Astrocyte (in vitro differentiated cells and primary cell): ENCODE results near the gene OR13C2. TPM values are rescaled to one million over a fixed set of nuclear protein-coding genes. Genes with fewer than 3 reads are reported as not detected.

ENCODE experiments used
- DNase-seq: peaks from one replicate; pipeline ENCODE4 v3.0.0-alpha.2; 2010; ENCODE audit warnings: low read depth
- FAIRE-seq: peaks from 2 replicates; lab custom pipeline; 2011; peaks lifted over from hg19 to GRCh38; lab: Jason Lieb, UNC
- H2AFZ ChIP-seq: 2 replicates; pipeline ENCODE4 v1.6.0; 2012; ENCODE audit warnings: low read depth, low read length, inconsistent platforms
- H3K27ac ChIP-seq: 2 replicates; pipeline ENCODE4 v1.5.1; 2011; ENCODE audit warnings: low read depth, low read length, inconsistent platforms
- H3K27me3 ChIP-seq: 2 replicates; pipeline ENCODE4 v1.6.0; 2011; ENCODE audit warnings: low read length, inconsistent platforms; ENCODE audit not compliant: insufficient read depth
- H3K36me3 ChIP-seq: 2 replicates; pipeline ENCODE4 v1.5.1; 2011; ENCODE audit warnings: low read length, inconsistent platforms; ENCODE audit not compliant: insufficient read depth
- H3K4me1 ChIP-seq: 2 replicates; pipeline ENCODE4 v1.5.1; 2011; ENCODE audit warnings: low read length, inconsistent platforms; ENCODE audit not compliant: insufficient read depth
- H3K4me2 ChIP-seq: 2 replicates; pipeline ENCODE4 v1.6.0; 2012; ENCODE audit warnings: low read length, inconsistent platforms
- H3K4me3 ChIP-seq: 2 replicates; pipeline ENCODE4 v1.5.1; 2011; ENCODE audit warnings: low read depth, mild to moderate bottlenecking, low read length, inconsistent platforms; ENCODE audit not compliant: insufficient read depth
- H3K79me2 ChIP-seq: 2 replicates; pipeline ENCODE4 v1.6.0; 2012; ENCODE audit warnings: mild to moderate bottlenecking, low read length, inconsistent platforms; ENCODE audit not compliant: insufficient read depth
- H3K9ac ChIP-seq: 2 replicates; pipeline ENCODE4 v1.6.0; 2012; ENCODE audit warnings: mild to moderate bottlenecking, low read length, inconsistent platforms
- H3K9me3 ChIP-seq: 2 replicates; pipeline ENCODE4 v1.5.1; 2012; ENCODE audit warnings: low read depth, mild to moderate bottlenecking, low read length, inconsistent platforms; ENCODE audit not compliant: insufficient read depth
- H4K20me1 ChIP-seq: 2 replicates; pipeline ENCODE4 v1.6.0; 2012; ENCODE audit warnings: low read length, inconsistent platforms; ENCODE audit not compliant: insufficient read depth
- H3K27ac Mint-ChIP-seq: one replicate; pipeline ENCODE4 v1.8.0; 2021; ENCODE audit warnings: mild to moderate bottlenecking, mixed read lengths; ENCODE audit not compliant: unreplicated experiment
- H3K27me3 Mint-ChIP-seq: one replicate; pipeline ENCODE4 v1.8.0; 2021; ENCODE audit warnings: low read depth, mixed read lengths; ENCODE audit not compliant: unreplicated experiment
- H3K36me3 Mint-ChIP-seq: one replicate; pipeline ENCODE4 v1.8.0; 2021; ENCODE audit warnings: low read depth, mixed read lengths; ENCODE audit not compliant: unreplicated experiment
- H3K4me1 Mint-ChIP-seq: one replicate; pipeline ENCODE4 v1.8.0; 2021; ENCODE audit warnings: low read depth, mixed read lengths; ENCODE audit not compliant: unreplicated experiment
- H3K4me3 Mint-ChIP-seq: one replicate; pipeline ENCODE4 v1.8.0; 2021; ENCODE audit warnings: mild to moderate bottlenecking, moderate library complexity, mixed read lengths; ENCODE audit not compliant: unreplicated experiment
- H3K9me3 Mint-ChIP-seq: one replicate; pipeline ENCODE4 v1.8.0; 2021; ENCODE audit warnings: mild to moderate bottlenecking, mixed read lengths; ENCODE audit not compliant: unreplicated experiment
- EZH2 ChIP-seq: IDR thresholded peaks from 2 replicates; pipeline ENCODE4 v1.6.1; 2012; ENCODE audit warnings: mild to moderate bottlenecking, low read length, inconsistent platforms; ENCODE audit not compliant: insufficient read depth
- total RNA-seq: library from RNA; stranded (reverse); gene quantifications from 2 replicates; pipeline ENCODE4 v1.2.1, GENCODE V29; 2021
- TF ChIP-seq, protein P1 (sequence below): IDR thresholded peaks from 2 replicates; pipeline ENCODE4 v1.5.1; 2011; ENCODE audit warnings: low read depth, mild to moderate bottlenecking, inconsistent platforms, low read length, moderate library complexity; ENCODE audit not compliant: insufficient read depth

The OR13C2 gene
- total RNA-seq, 1 donor from 2014 or later, result not detected

DNA sequence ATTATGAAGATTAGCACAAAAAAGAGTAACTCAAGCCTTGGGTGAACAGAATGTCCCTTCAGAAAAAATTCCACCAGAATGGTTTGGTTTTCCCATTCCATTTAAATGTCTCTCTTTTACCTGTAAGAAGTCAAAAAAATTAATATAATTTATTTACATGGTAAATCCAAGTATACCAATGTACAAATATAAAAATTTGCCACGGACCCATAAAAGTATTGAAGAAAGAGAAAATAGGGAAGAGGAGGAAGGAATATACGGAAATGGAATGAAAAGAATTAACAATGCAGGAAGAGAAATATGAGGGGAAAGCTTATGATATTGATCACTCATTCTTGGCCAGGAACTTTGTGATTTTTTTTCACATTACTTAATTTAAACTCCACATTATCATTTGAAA, 12.7 kb upstream of the OR13C2 start, which contains the start of gene OR13C9:
OR13C9 (minus strand) TSS at position 101 of the 400 bp plus-strand sequence; CDS start at position 101, 0 bp downstream.
- no peak within 1 kb of the TSS for H3K4me3 Mint-ChIP-seq
- H4K20me1 ChIP-seq, result no peaks in the 10 kb centered on the region
- no peak for TF ChIP-seq EZH2
- TF ChIP-seq, protein P1, sequence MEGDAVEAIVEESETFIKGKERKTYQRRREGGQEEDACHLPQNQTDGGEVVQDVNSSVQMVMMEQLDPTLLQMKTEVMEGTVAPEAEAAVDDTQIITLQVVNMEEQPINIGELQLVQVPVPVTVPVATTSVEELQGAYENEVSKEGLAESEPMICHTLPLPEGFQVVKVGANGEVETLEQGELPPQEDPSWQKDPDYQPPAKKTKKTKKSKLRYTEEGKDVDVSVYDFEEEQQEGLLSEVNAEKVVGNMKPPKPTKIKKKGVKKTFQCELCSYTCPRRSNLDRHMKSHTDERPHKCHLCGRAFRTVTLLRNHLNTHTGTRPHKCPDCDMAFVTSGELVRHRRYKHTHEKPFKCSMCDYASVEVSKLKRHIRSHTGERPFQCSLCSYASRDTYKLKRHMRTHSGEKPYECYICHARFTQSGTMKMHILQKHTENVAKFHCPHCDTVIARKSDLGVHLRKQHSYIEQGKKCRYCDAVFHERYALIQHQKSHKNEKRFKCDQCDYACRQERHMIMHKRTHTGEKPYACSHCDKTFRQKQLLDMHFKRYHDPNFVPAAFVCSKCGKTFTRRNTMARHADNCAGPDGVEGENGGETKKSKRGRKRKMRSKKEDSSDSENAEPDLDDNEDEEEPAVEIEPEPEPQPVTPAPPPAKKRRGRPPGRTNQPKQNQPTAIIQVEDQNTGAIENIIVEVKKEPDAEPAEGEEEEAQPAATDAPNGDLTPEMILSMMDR, result no peak

DNA sequence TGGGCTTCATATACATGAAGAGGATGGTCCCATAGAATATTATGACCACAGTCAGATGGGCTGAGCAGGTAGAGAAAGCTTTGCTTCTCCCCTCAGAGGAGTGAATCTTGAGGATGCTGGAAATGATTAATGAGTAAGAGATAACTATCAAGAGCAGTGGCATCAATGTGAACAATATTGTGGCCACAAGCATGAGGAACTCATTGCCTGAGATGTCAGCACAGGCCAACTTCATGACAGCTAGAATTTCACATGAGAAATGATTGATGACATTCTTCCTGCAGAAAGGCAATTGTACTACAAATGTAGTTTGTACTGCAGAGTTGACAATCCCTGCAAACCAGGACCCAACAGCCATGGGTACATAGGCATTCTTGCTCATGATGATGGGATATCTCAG, 12.0 kb upstream of the OR13C2 start:
- Mint-ChIP-seq H3K4me1 (no peaks in the 10 kb centered on the region), H3K36me3 (no peaks in the 10 kb centered on the region), H3K9me3 (peaks cover 4% of the 10 kb centered on the region), H3K27me3 (peaks cover 2% of the 10 kb centered on the region), H3K4me3 (no peak overlapping the region), H3K27ac (no peak overlapping the region)
- Histone ChIP-seq H3K36me3 (no peaks in the 10 kb centered on the region), H3K4me3 (no peak overlapping the region), H3K27ac (no peak overlapping the region), H3K9ac (no peak overlapping the region), H2AFZ (no peak overlapping the region), H4K20me1 (no peaks in the 10 kb centered on the region), H3K27me3 (no peaks in the 10 kb centered on the region), H3K4me2 (no peak overlapping the region), H3K4me1 (no peaks in the 10 kb centered on the region), H3K79me2 (no peaks in the 10 kb centered on the region), H3K9me3 (no peaks in the 10 kb centered on the region)
- TF ChIP-seq EZH2, result no peak
- TF ChIP-seq, protein P1, result no peak
- FAIRE-seq (no peak), DNase-seq (no peak)

More for the DNA sequence above, 12.7 kb upstream of the OR13C2 start, which contains the start of gene OR13C9:
- no peaks in the 10 kb centered on the region for H3K27me3 ChIP-seq
- H3K4me1 ChIP-seq, result no peaks in the 10 kb centered on the region
- no peak within 1 kb of the TSS for H3K27ac Mint-ChIP-seq
- H3K36me3 Mint-ChIP-seq, result no peaks in the 10 kb centered on the region
- peaks cover 4% of the 10 kb centered on the region for H3K9me3 Mint-ChIP-seq
- peaks cover 2% of the 10 kb centered on the region for H3K27me3 Mint-ChIP-seq
- FAIRE-seq, result no peak
- H2AFZ ChIP-seq, result no peak within 1 kb of the TSS
- no peaks in the 10 kb centered on the region for H3K79me2 ChIP-seq
- DNase-seq, result no peak
- H3K9ac ChIP-seq, result no peak within 1 kb of the TSS
- H3K4me1 Mint-ChIP-seq, result no peaks in the 10 kb centered on the region
- no peak within 1 kb of the TSS for H3K4me3 ChIP-seq
- no peak within 1 kb of the TSS for H3K4me2 ChIP-seq
- no peaks in the 10 kb centered on the region for H3K36me3 ChIP-seq
- no peaks in the 10 kb centered on the region for H3K9me3 ChIP-seq
- H3K27ac ChIP-seq, result no peak within 1 kb of the TSS

DNA sequence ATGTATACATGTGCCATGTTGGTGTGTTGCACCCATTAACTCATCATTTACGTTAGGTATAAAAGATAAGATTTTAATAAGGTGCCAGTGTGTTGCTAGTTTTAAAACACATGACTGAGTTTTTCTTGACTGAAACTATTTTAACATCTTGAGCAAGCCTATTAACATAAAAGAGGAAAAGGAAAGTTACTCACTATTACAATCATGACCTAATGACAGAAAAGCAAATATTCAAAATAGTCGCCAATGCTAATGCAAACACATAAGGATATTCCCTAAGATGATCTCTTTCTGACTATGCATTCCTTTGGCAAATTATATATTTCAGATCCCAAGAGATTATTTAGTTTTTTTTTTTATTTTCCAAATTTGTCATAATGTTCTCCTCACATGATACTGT, 5.8 kb upstream of the OR13C2 start:
- no peak for FAIRE-seq
- no peak for TF ChIP-seq EZH2
- TF ChIP-seq, protein P1, result no peak
- Histone ChIP-seq H3K27ac (no peak overlapping the region), H3K79me2 (no peaks in the 10 kb centered on the region), H3K9ac (no peak overlapping the region), H2AFZ (no peak overlapping the region), H3K4me3 (no peak overlapping the region), H4K20me1 (no peaks in the 10 kb centered on the region), H3K4me1 (no peaks in the 10 kb centered on the region), H3K27me3 (no peaks in the 10 kb centered on the region), H3K4me2 (no peak overlapping the region), H3K9me3 (no peaks in the 10 kb centered on the region), H3K36me3 (no peaks in the 10 kb centered on the region)
- DNase-seq, result no peak
- H3K36me3 Mint-ChIP-seq, result no peaks in the 10 kb centered on the region
- H3K27me3 Mint-ChIP-seq, result no peaks in the 10 kb centered on the region
- H3K9me3 Mint-ChIP-seq, result peaks cover 4% of the 10 kb centered on the region
- H3K4me3 Mint-ChIP-seq, result no peak overlapping the region
- H3K4me1 Mint-ChIP-seq, result no peaks in the 10 kb centered on the region
- no peak overlapping the region for H3K27ac Mint-ChIP-seq
